Measurements from ENCODE around the gene FOXA3. TPM values are rescaled to one million over a fixed set of nuclear protein-coding genes. Genes with fewer than 3 reads are reported as not detected.
"Not testable (repeated sequence)": the region's sequence is repeated elsewhere in the genome, so short reads cannot be mapped to it uniquely, and the experiment has no call there.

The FOXA3 gene
- polyA plus RNA-seq, 1 experiment = not detected

GRCh38 chr19:45886427-45887199 lies 22.5 kb downstream of the FOXA3 start:
- H3K27me3 ChIP-seq (ENCODE audit: control insufficient read depth, insufficient read depth, low read length) = no peaks in the 10 kb centered on the region
- peak; percentile 49 for DNase-seq (ENCODE audit: low read depth)
- peak overlapping the region; percentile 79 for H3K4me3 ChIP-seq (ENCODE audit: low read depth, low read length)
- TF ChIP-seq, protein P1, sequence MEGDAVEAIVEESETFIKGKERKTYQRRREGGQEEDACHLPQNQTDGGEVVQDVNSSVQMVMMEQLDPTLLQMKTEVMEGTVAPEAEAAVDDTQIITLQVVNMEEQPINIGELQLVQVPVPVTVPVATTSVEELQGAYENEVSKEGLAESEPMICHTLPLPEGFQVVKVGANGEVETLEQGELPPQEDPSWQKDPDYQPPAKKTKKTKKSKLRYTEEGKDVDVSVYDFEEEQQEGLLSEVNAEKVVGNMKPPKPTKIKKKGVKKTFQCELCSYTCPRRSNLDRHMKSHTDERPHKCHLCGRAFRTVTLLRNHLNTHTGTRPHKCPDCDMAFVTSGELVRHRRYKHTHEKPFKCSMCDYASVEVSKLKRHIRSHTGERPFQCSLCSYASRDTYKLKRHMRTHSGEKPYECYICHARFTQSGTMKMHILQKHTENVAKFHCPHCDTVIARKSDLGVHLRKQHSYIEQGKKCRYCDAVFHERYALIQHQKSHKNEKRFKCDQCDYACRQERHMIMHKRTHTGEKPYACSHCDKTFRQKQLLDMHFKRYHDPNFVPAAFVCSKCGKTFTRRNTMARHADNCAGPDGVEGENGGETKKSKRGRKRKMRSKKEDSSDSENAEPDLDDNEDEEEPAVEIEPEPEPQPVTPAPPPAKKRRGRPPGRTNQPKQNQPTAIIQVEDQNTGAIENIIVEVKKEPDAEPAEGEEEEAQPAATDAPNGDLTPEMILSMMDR (IDR thresholded peaks at IDR 0.05; ENCODE audit: insufficient read depth, low read depth, low read length) = no peak
- CTCF ChIA-PET = interaction anchor here (0.7 to 3.4 kb wide), 6 partner anchors 11 to 117 kb away, joined by 3 to 12 read pairs (median 4); partner anchors contain the start of genes SIX5 and SYMPK
- peaks cover 4% of the 10 kb centered on the region; the same call in 1 of the 2 replicates for H3K36me3 ChIP-seq (ENCODE audit: control insufficient read depth, insufficient read depth, low read length)
- POLR2A ChIA-PET = interaction anchor here (0.6 to 0.8 kb wide), 4 partner anchors 23 to 194 kb away, joined by 3 to 28 read pairs (median 5); partner anchors contain the start of gene SYMPK

GRCh38 chr19:45887200-45887710 lies 23.1 kb downstream of the FOXA3 start:
- H3K36me3 ChIP-seq (ENCODE audit: control insufficient read depth, insufficient read depth, low read length) = peaks cover 4% of the 10 kb centered on the region; the same call in 1 of the 2 replicates
- ChIA-PET POLR2A (no interaction called here), CTCF (interaction anchor here (1.0 to 3.4 kb wide), 3 partner anchors 24 to 118 kb away, joined by 5 to 12 read pairs (median 6); partner anchors contain the start of genes SIX5 and SYMPK)
- peak overlapping the region; percentile 79 for H3K4me3 ChIP-seq (ENCODE audit: low read depth, low read length)
- TF ChIP-seq, protein P1 (IDR thresholded peaks at IDR 0.05; ENCODE audit: insufficient read depth, low read depth, low read length) = no peak
- DNase-seq (ENCODE audit: low read depth) = no peak
- H3K27me3 ChIP-seq (ENCODE audit: control insufficient read depth, insufficient read depth, low read length) = no peaks in the 10 kb centered on the region

- no peak for DNase-seq (ENCODE audit: low read depth)
- ChIA-PET POLR2A (no interaction called here), CTCF (no interaction called here)
- TF ChIP-seq, protein P1 (IDR thresholded peaks at IDR 0.05; ENCODE audit: insufficient read depth, low read depth, low read length) = no peak
- Histone ChIP-seq H3K27me3 (ENCODE audit: control insufficient read depth, insufficient read depth, low read length) (no peaks in the 10 kb centered on the region), H3K36me3 (ENCODE audit: control insufficient read depth, insufficient read depth, low read length) (no peaks in the 10 kb centered on the region; the same call in 1 of the 2 replicates), H3K4me3 (ENCODE audit: low read depth, low read length) (no peak overlapping the region)
Measured at GRCh38 chr19:45889210-45889885, 25.2 kb downstream of the FOXA3 start.

GRCh38 chr19:45890877-45891276 lies 26.8 kb downstream of the FOXA3 start:
- ChIA-PET CTCF (no interaction called here), POLR2A (no interaction called here)
- Histone ChIP-seq H3K36me3 (ENCODE audit: control insufficient read depth, insufficient read depth, low read length) (peaks cover 7% of the 10 kb centered on the region), H3K27me3 (ENCODE audit: control insufficient read depth, insufficient read depth, low read length) (no peaks in the 10 kb centered on the region), H3K4me3 (ENCODE audit: low read depth, low read length) (no peak overlapping the region)
- DNase-seq (ENCODE audit: low read depth) = no peak
- TF ChIP-seq, protein P1 (IDR thresholded peaks at IDR 0.05; ENCODE audit: insufficient read depth, low read depth, low read length) = no peak

DNA sequence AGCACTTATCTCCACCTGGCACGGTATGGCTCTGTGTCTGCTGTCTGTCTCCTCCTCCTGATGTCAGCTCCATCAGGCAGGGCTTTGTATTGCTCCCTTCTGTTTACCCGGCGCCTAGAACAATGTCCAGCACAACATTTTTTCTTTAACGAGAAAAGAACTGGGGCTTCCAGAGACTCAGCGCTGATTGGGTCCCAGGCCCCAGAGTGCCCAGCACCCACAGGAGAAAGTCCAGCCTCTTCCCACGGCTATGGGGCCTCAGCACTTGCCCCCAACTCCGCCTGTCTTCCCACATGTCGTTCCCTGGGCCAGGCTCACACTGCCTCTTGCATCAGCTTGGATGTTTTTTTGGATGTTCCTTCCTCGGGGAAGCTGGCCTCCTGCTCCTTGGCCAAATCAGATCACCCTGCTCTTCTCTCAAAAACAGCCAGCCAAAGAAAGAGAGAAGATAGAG lies 31.4 kb downstream of the FOXA3 start:
- DNase-seq (ENCODE audit: low read depth) = no peak
- ChIA-PET CTCF (no interaction called here), POLR2A (no interaction called here)
- peaks cover 10% of the 10 kb centered on the region for H3K36me3 ChIP-seq (ENCODE audit: control insufficient read depth, insufficient read depth, low read length)
- TF ChIP-seq, protein P1 (IDR thresholded peaks at IDR 0.05; ENCODE audit: insufficient read depth, low read depth, low read length) = no peak
- no peaks in the 10 kb centered on the region for H3K27me3 ChIP-seq (ENCODE audit: control insufficient read depth, insufficient read depth, low read length)
- H3K4me3 ChIP-seq (ENCODE audit: low read depth, low read length) = no peak overlapping the region

DNA sequence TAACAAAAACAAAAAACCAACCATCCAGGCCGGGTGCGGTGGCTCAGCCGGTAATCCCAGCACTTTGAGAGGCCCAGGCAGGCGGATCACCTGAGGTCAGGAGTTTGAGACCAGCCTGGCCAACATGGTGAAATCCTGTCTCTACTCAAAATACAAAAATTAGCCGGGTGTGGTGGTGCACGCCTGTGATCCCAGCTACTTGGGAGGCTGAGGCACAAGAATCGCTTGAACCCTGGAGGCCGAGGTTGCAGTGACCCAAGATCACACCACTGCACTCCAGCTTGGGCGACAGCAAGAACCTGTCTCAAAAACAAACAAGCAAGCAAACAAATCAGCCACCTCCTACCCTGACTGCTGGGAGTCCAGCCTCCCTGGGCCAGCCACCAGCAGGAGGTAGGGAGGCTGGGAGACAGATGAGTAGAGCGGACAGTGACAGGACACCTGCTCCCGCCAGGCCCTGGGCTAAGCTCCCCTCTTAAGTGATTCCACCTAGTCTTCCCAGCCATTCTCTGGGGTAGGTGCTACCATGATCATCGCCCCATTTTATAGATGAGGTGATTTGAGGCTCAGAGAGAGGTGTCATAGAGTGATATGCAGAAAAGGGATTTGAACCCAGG lies 32.0 kb downstream of the FOXA3 start:
- H3K27me3 ChIP-seq (ENCODE audit: control insufficient read depth, insufficient read depth, low read length); H3K36me3 ChIP-seq (ENCODE audit: control insufficient read depth, insufficient read depth, low read length); POLR2A ChIA-PET; DNase-seq (ENCODE audit: low read depth); H3K4me3 ChIP-seq (ENCODE audit: low read depth, low read length); CTCF ChIA-PET: not testable (repeated sequence)

Data from BJ (cell line).